AG10803 (cell line): ENCODE results near the gene SPTBN4.
"Not testable (repeated sequence)": the region's sequence is repeated elsewhere in the genome, so short reads cannot be mapped to it uniquely, and the experiment has no call there.

Source experiments
- DNase-seq: peaks from one replicate; pipeline ENCODE4 v3.0.0; 2010; ENCODE audit warnings: low read depth
- H3K4me3 ChIP-seq: 2 replicates; pipeline ENCODE4 v1.5.1; 2011; ENCODE audit warnings: mild to moderate bottlenecking, low read length, control low read depth
- CTCF ChIP-seq: conservative IDR thresholded peaks from 2 replicates; pipeline ENCODE4 v1.5.1; 2011; ENCODE audit warnings: mild to moderate bottlenecking, low read length, control low read depth, inconsistent platforms

The SPTBN4 gene

GRCh38 chr19:40489882-40490230 lies 23.1 kb downstream of the SPTBN4 start:
- no peak for TF ChIP-seq CTCF
- DNase-seq: no peak
- no peak overlapping the region for H3K4me3 ChIP-seq

GRCh38 chr19:40492274-40492673 lies 25.5 kb downstream of the SPTBN4 start:
- no peak for DNase-seq
- H3K4me3 ChIP-seq: no peak overlapping the region
- no peak for TF ChIP-seq CTCF

GRCh38 chr19:40493778-40494177 lies 27.0 kb downstream of the SPTBN4 start:
- no peak overlapping the region for H3K4me3 ChIP-seq
- no peak for TF ChIP-seq CTCF
- DNase-seq: no peak

GRCh38 chr19:40494191-40494838 lies 27.5 kb downstream of the SPTBN4 start:
- no peak for DNase-seq
- TF ChIP-seq CTCF: no peak
- H3K4me3 ChIP-seq: no peak overlapping the region

- TF ChIP-seq CTCF: no peak
- no peak overlapping the region for H3K4me3 ChIP-seq
- DNase-seq: no peak
These were observed 30.4 kb downstream of the SPTBN4 start for GRCh38 chr19:40497214-40497613.

GRCh38 chr19:40499320-40499719 lies 32.5 kb downstream of the SPTBN4 start:
- DNase-seq: no peak
- no peak for TF ChIP-seq CTCF

GRCh38 chr19:40500678-40501530 lies 34.1 kb downstream of the SPTBN4 start:
- not testable (repeated sequence) for H3K4me3 ChIP-seq, DNase-seq

More at GRCh38 chr19:40499320-40499719, 32.5 kb downstream of the SPTBN4 start:
- H3K4me3 ChIP-seq: no peak overlapping the region
